CD14-positive monocyte (primary cell): ENCODE data around the gene C16orf96. TPM values are rescaled to one million over a fixed set of nuclear protein-coding genes. Genes with fewer than 3 reads are reported as not detected.

Source experiments
- DNase-seq, 3 donors: peaks; one replicate each; pipeline ENCODE4 v3.0.0-alpha.2; 2011 to 2022
- H2AFZ ChIP-seq: 2 replicates; pipeline ENCODE4 v1.6.0; 2012; ENCODE audit warnings: mild to moderate bottlenecking, low read depth, low read length, inconsistent platforms; ENCODE audit not compliant: insufficient read depth, poor library complexity, severe bottlenecking
- H3K27ac ChIP-seq, 2 donors: 1 replicate in 1 of 2; 2 replicates in 1 of 2; pipeline ENCODE4 v1.5.1; 2012 to 2013; ENCODE audit warnings: low read length in 2 of 2, control low read depth in 1 of 2, inconsistent platforms in 1 of 2, low read depth in 1 of 2, mild to moderate bottlenecking in 1 of 2
- H3K27me3 ChIP-seq, 2 donors: one replicate each; pipeline versions ENCODE4 v1.6.0 to v1.6.1; 2011 to 2013; ENCODE audit warnings: low read length in 2 of 2; ENCODE audit not compliant: control insufficient read depth in 2 of 2, insufficient read depth in 2 of 2
- H3K36me3 ChIP-seq, 2 donors: replicated peaks in 1 of 2; 1 replicate in 1 of 2; 2 replicates in 1 of 2; pipeline versions ENCODE4 v1.5.1 to v1.6.1; 2012 to 2013; ENCODE audit warnings: low read length in 2 of 2, control low read depth in 1 of 2, inconsistent platforms in 1 of 2, mild to moderate bottlenecking in 1 of 2; ENCODE audit not compliant: insufficient read depth in 2 of 2, control insufficient read depth in 1 of 2
- H3K4me1 ChIP-seq, 2 donors: 1 replicate in 1 of 2; 2 replicates in 1 of 2; pipeline versions ENCODE4 v1.5.1 to v1.6.1; 2012 to 2013; ENCODE audit warnings: low read length in 2 of 2, control low read depth in 1 of 2, inconsistent platforms in 1 of 2, mild to moderate bottlenecking in 1 of 2, moderate library complexity in 1 of 2; ENCODE audit not compliant: insufficient read depth in 2 of 2, control insufficient read depth in 1 of 2
- H3K4me2 ChIP-seq: replicated peaks from 2 replicates; pipeline ENCODE3; 2012; ENCODE audit warnings: low read length, moderate library complexity, mild to moderate bottlenecking; ENCODE audit not compliant: poor library complexity, severe bottlenecking; ENCODE audit errors: extremely low read depth
- H3K4me3 ChIP-seq, 3 experiments: fragments of 200-600 bp in 1 of 3; sonication (generic) in 1 of 3; replicated peaks in 1 of 3; 1 replicate in 2 of 3; 2 replicates in 1 of 3; pipeline ENCODE4 v1.5.1; 2011 to 2013; ENCODE audit warnings: low read length in 3 of 3, mild to moderate bottlenecking in 3 of 3, control low read depth in 2 of 3, low read depth in 2 of 3, inconsistent platforms in 1 of 3, moderate library complexity in 1 of 3
- H3K79me2 ChIP-seq: 2 replicates; pipeline ENCODE4 v1.6.0; 2012; ENCODE audit warnings: mild to moderate bottlenecking, control low read depth, inconsistent platforms, low read length, moderate library complexity; ENCODE audit not compliant: insufficient read depth
- H3K9ac ChIP-seq: 2 replicates; pipeline ENCODE4 v1.6.0; 2017; ENCODE audit warnings: low read length, mild to moderate bottlenecking; ENCODE audit not compliant: insufficient read depth, poor library complexity, severe bottlenecking
- H3K9me3 ChIP-seq, 2 donors: replicated peaks in 1 of 2; 1 replicate in 1 of 2; 2 replicates in 1 of 2; pipeline versions ENCODE4 v1.5.1 to v1.6.1; 2012 to 2013; ENCODE audit warnings: low read length in 2 of 2, control low read depth in 1 of 2; ENCODE audit not compliant: control insufficient read depth in 1 of 2, insufficient read depth in 1 of 2
- H4K20me1 ChIP-seq: 2 replicates; pipeline ENCODE4 v1.6.0; 2012; ENCODE audit warnings: mild to moderate bottlenecking, low read length, control low read depth, moderate library complexity; ENCODE audit not compliant: insufficient read depth
- H3K27ac Mint-ChIP-seq, 7 donors: one replicate each; pipeline ENCODE4 v1.8.0; 2020; ENCODE audit warnings: mild to moderate bottlenecking in 7 of 7, mixed read lengths in 7 of 7, moderate library complexity in 6 of 7, inconsistent platforms in 2 of 7
- H3K27me3 Mint-ChIP-seq, 3 donors: one replicate each; pipeline ENCODE4 v1.8.0; 2021 to 2022; ENCODE audit warnings: low read depth in 3 of 3, mild to moderate bottlenecking in 3 of 3, mixed read lengths in 3 of 3, moderate library complexity in 3 of 3, inconsistent platforms in 1 of 3
- H3K36me3 Mint-ChIP-seq, 2 donors: one replicate each; pipeline ENCODE4 v1.8.0; 2020; ENCODE audit warnings: mixed read lengths in 2 of 2, inconsistent platforms in 1 of 2, mild to moderate bottlenecking in 1 of 2
- H3K4me1 Mint-ChIP-seq: one replicate; pipeline ENCODE4 v1.8.0; 2020; ENCODE audit warnings: mild to moderate bottlenecking, mixed read lengths
- H3K4me3 Mint-ChIP-seq, 2 donors: one replicate each; pipeline ENCODE4 v1.8.0; 2020; ENCODE audit warnings: mild to moderate bottlenecking in 2 of 2, mixed read lengths in 2 of 2, moderate library complexity in 1 of 2
- H3K9me3 Mint-ChIP-seq, 7 donors: one replicate each; pipeline ENCODE4 v1.8.0; 2020 to 2022; ENCODE audit warnings: mixed read lengths in 7 of 7, mild to moderate bottlenecking in 6 of 7, moderate library complexity in 6 of 7, inconsistent platforms in 2 of 7
- CTCF ChIP-seq: fragments of 200-600 bp; IDR thresholded peaks from one replicate; pipeline ENCODE4 v1.8.0; 2022; ENCODE audit warnings: antibody characterized with exemption, mild to moderate bottlenecking
- WGBS: methylation state at CpG from one replicate; pipeline ENCODE4 v1.1.5; 2013; ENCODE audit warnings: missing lambda C conversion rate; ENCODE audit not compliant: insufficient coverage; 5-methylcytosine and 5-hydroxymethylcytosine counted together
- intact Hi-C, 2 donors: fragments of 100-400 bp; cut with micrococcal nuclease; formaldehyde crosslinking; loops; one replicate each; pipeline versions ENCODE4 v1.15.0 to v1.15.1; 2023
- polyA plus RNA-seq, 3 donors: library from polyadenylated mRNA; depleted of rRNA in 1 of 3; unstranded in 2 of 3; stranded (reverse) in 1 of 3; fragments of 300-500 nt in 2 of 3; fragments of >200 nt in 1 of 3; fragmentation: Illumina TruSeq in 2 of 3; gene quantifications; 1 replicate in 2 of 3; 2 replicates in 1 of 3; pipeline ENCODE4 v1.2.3, GENCODE V29; 2012 to 2021

Gene C16orf96
- polyA plus RNA-seq, 3 donors, result 0.13 TPM; not detected in 2

- H3K4me2 ChIP-seq, result no peak overlapping the region
- no peak overlapping the region for H3K27ac ChIP-seq
- no peaks in the 10 kb centered on the region for H3K27me3 ChIP-seq
- H3K27me3 Mint-ChIP-seq, result peaks cover 0 to 1% (median 0%) of the 10 kb centered on the region in 3 donors
- peak overlapping the region in 1 of 7 donors; percentile 9 for H3K27ac Mint-ChIP-seq
- H3K4me1 Mint-ChIP-seq, result peaks cover 30% of the 10 kb centered on the region
- no peak for TF ChIP-seq CTCF
- no peak overlapping the region for H2AFZ ChIP-seq
- no peak overlapping the region for H3K9ac ChIP-seq
- H3K36me3 ChIP-seq, result peaks cover 23 to 27% of the 10 kb centered on the region in 2 donors
- peaks cover 66% of the 10 kb centered on the region for H4K20me1 ChIP-seq
- intact Hi-C loops, result loop anchor here in 1 of 2 donors (5.0 to 10.0 kb wide), 2 partner anchors 42 to 96 kb away; no protein-coding TSS in a partner anchor
- H3K9me3 Mint-ChIP-seq, result peaks cover 0 to 1% (median 0%) of the 10 kb centered on the region in 7 donors
- peaks cover 9 to 29% of the 10 kb centered on the region in 2 donors for H3K36me3 Mint-ChIP-seq
- WGBS, result 93% methylated on average over 19 of the region's 32 CpGs
- H3K4me1 ChIP-seq, result peaks cover 30 to 37% of the 10 kb centered on the region in 2 donors
- DNase-seq, result no peak
- H3K9me3 ChIP-seq, result no peaks in the 10 kb centered on the region
- H3K79me2 ChIP-seq, result peaks cover 51% of the 10 kb centered on the region
- no peak overlapping the region for H3K4me3 Mint-ChIP-seq
- no peak overlapping the region for H3K4me3 ChIP-seq
These were observed 54.2 kb downstream of the C16orf96 start for GRCh38 chr16:4610011-4611005.

DNA sequence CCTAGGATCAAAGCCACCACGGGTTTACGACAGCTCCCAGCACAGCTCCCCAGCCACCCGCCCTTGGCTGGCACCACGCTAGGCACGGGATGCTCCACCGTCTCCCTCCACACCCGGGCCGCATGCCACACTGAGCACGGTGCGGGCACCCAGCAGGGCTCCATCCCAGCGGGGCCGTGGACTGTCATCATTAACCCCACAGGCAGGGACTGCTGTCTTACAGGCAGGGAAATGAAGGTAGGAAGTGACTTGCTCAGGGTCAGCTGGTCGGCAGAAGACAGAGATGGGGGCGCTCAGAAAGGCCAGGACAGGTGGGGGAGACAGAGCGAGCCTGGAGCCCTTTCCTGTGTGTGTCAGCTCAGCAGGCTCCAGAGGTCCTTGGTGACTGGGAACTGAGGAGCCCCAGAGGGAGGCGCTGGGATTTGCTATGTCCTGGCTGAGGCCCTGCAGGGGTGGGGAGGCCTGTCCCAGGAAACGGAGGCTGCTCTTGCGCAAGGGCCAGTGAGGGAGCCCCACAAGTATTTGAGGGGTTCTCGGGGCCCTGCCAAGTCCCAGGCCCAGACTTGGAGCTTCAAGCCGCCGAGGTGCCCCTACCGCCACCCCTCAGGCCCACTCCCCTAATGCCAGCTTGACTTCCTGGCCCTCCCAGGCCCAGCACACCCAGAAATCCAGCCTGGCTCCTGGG lies 55.3 kb downstream of the C16orf96 start:
- Mint-ChIP-seq H3K9me3 (peaks cover 0 to 1% (median 0%) of the 10 kb centered on the region in 7 donors), H3K27ac (peak overlapping the region in 2 of 7 donors; percentile 76 to 84), H3K4me3 (no peak overlapping the region), H3K36me3 (peaks cover 9 to 29% of the 10 kb centered on the region in 2 donors), H3K27me3 (peaks cover 0 to 1% (median 0%) of the 10 kb centered on the region in 3 donors), H3K4me1 (peaks cover 38% of the 10 kb centered on the region)
- Histone ChIP-seq H3K27me3 (no peaks in the 10 kb centered on the region), H3K79me2 (peaks cover 51% of the 10 kb centered on the region), H3K36me3 (peaks cover 23 to 27% of the 10 kb centered on the region in 2 donors), H2AFZ (no peak overlapping the region), H4K20me1 (peaks cover 66% of the 10 kb centered on the region), H3K27ac (peak overlapping the region in 1 of 2 donors; percentile 20), H3K9ac (no peak overlapping the region), H3K4me2 (peak overlapping the region; percentile 21), H3K4me3 (no peak overlapping the region), H3K4me1 (peaks cover 39 to 46% of the 10 kb centered on the region in 2 donors), H3K9me3 (no peaks in the 10 kb centered on the region)
- DNase-seq, result no peak
- 76% methylated on average over 17 of the region's 22 CpGs for WGBS
- intact Hi-C loops, result loop anchor here in 1 of 2 donors (5.0 to 10.0 kb wide), 2 partner anchors 41 to 97 kb away; no protein-coding TSS in a partner anchor
- TF ChIP-seq CTCF, result no peak
